Gastroesophageal sphincter (tissue), 3 donors: Measurements from ENCODE around the gene C6orf47.

Source experiments
- CTCF ChIP-seq, 4 experiments: fragments of 200-600 bp in 2 of 4; fragments of 450-650 bp in 2 of 4; sonication (generic) in 1 of 4; IDR thresholded peaks; one replicate each; pipeline ENCODE4 v1.5.1; 2017 to 2019; ENCODE audit warnings: antibody characterized with exemption in 4 of 4, mild to moderate bottlenecking in 2 of 4, moderate library complexity in 2 of 4
- POLR2A ChIP-seq, 2 donors: fragments of 450-650 bp; IDR thresholded peaks; one replicate each; pipeline ENCODE4 v1.6.1; 2017; ENCODE audit warnings: antibody characterized with exemption in 2 of 2, mild to moderate bottlenecking in 2 of 2, moderate library complexity in 1 of 2
- POLR2AphosphoS5 ChIP-seq: sonication (generic); formaldehyde crosslinking; IDR thresholded peaks from one replicate; pipeline ENCODE4 v1.6.1; 2017; ENCODE audit warnings: antibody characterized with exemption

- TF ChIP-seq CTCF (IDR thresholded peaks at IDR 0.05) (no peak), POLR2A (IDR thresholded peaks at IDR 0.05) (no peak), POLR2AphosphoS5 (no peak)
Measured at GRCh38 chr6:31639043-31639442, 21.5 kb downstream of the C6orf47 start.
